Mesenteric fat pad (tissue), 1 donor: ENCODE measurements around the gene PRPH2. TPM values are rescaled to one million over a fixed set of nuclear protein-coding genes. Genes with fewer than 3 reads are reported as not detected.
A peak's percentile ranks its signal among the peaks of the same experiment; 100 is the strongest.
"Not testable (repeated sequence)": the region's sequence is repeated elsewhere in the genome, so short reads cannot be mapped to it uniquely, and the experiment has no call there.

ENCODE experiments used
- DNase-seq: peaks from one replicate; pipeline ENCODE4 v3.0.0-alpha.2; 2020; ENCODE audit warnings: low spot score
- total RNA-seq: library from RNA; stranded (reverse); fragmentation: NEBNext Ultra II Directional; extraction: Animal tissue kit (Norgen Biotek cat#: 25700); gene quantifications from one replicate; pipeline ENCODE4 v1.2.1, GENCODE V29; 2021
- donor health status: DM: yes; HTN: yes; CAD: no.

PRPH2 gene
- total RNA-seq, 1 donor from 2014 or later, result 1.4 TPM

- DNase-seq, result no peak
Observed at GRCh38 chr6:42702200-42702599, 20.2 kb downstream of the PRPH2 start.

GRCh38 chr6:42698217-42698616, 24.2 kb downstream of the PRPH2 start:
- peak; percentile 60 for DNase-seq

GRCh38 chr6:42697268-42697655, 25.1 kb downstream of the PRPH2 start:
- peak; percentile 59 for DNase-seq

- peak; percentile 3 for DNase-seq
Observed at GRCh38 chr6:42696526-42697267, 25.7 kb downstream of the PRPH2 start.

- DNase-seq, result no peak
Observed at GRCh38 chr6:42694586-42694985, 27.8 kb downstream of the PRPH2 start.

GRCh38 chr6:42693725-42694323, 28.6 kb downstream of the PRPH2 start:
- DNase-seq, result no peak

GRCh38 chr6:42692137-42692911, 30.1 kb downstream of the PRPH2 start:
- no peak for DNase-seq

- no peak for DNase-seq
Observed at GRCh38 chr6:42690872-42691271, 31.5 kb downstream of the PRPH2 start.

- DNase-seq, result no peak
Observed at GRCh38 chr6:42690151-42690702, 32.2 kb downstream of the PRPH2 start.

GRCh38 chr6:42689371-42689770, 33.0 kb downstream of the PRPH2 start:
- no peak for DNase-seq

- no peak for DNase-seq
Observed at GRCh38 chr6:42688281-42688680, 34.1 kb downstream of the PRPH2 start.

- no peak for DNase-seq
Observed at GRCh38 chr6:42679358-42679757, 43.0 kb downstream of the PRPH2 start.

GRCh38 chr6:42674780-42675179, 47.6 kb downstream of the PRPH2 start:
- DNase-seq, result no peak

GRCh38 chr6:42674368-42674767, 48.0 kb downstream of the PRPH2 start:
- not testable (repeated sequence) for DNase-seq

- DNase-seq, result no peak
Observed at GRCh38 chr6:42664718-42665117, 57.7 kb downstream of the PRPH2 start.

GRCh38 chr6:42661540-42662153, 60.8 kb downstream of the PRPH2 start:
- DNase-seq, result no peak

GRCh38 chr6:42659806-42660205, 62.6 kb downstream of the PRPH2 start:
- no peak for DNase-seq

GRCh38 chr6:42653851-42654250, 68.5 kb downstream of the PRPH2 start:
- no peak for DNase-seq

- no peak for DNase-seq
Observed at GRCh38 chr6:42652024-42652746, 70.2 kb downstream of the PRPH2 start.
